A549 (cell line): ENCODE data around the gene CLEC20A. TPM values are rescaled to one million over a fixed set of nuclear protein-coding genes. Genes with fewer than 3 reads are reported as not detected.

Experiments used
- ATAC-seq, 2 experiments: fragments of 200-7000 bp in 1 of 2; fragments of >200 bp in 1 of 2; cut with Nextera tagmentation in 1 of 2; cut with Tn5 transposase in 1 of 2; 3 replicates each; pipeline versions ENCODE4 v1.8.0 to v1.9.1; 2018 to 2020; ENCODE audit warnings: mild to moderate bottlenecking in 1 of 2, moderate library complexity in 1 of 2
- CTCF ChIA-PET: fragments of 300-600 bp; sonication (Branson Sonifier 250); formaldehyde crosslinking; extraction: SDS; loops from one replicate; lab custom pipeline; 2021; ENCODE audit warnings: antibody characterized with exemption, inconsistent platforms; lab: Yijun Ruan, JAX
- POLR2A ChIA-PET: fragments of 350-600 bp; formaldehyde crosslinking; extraction: SDS; loops from one replicate; lab custom pipeline; 2021; ENCODE audit warnings: antibody characterized with exemption, inconsistent platforms; lab: Yijun Ruan, JAX
- DNase-seq, 2 experiments: peaks; one replicate each; pipeline versions ENCODE4 v3.0.0 to v3.0.0-alpha.2; 2011 to 2016; ENCODE audit warnings: low read depth in 1 of 2, low spot score in 1 of 2
- FAIRE-seq: peaks from 2 replicates; lab custom pipeline; 2011; peaks lifted over from hg19 to GRCh38; lab: Jason Lieb, UNC
- H3K27ac ChIP-seq, 2 experiments: fragments of >200 bp; sonication (Bioruptor Twin); formaldehyde crosslinking; 3 replicates each; pipeline ENCODE4 v1.5.1; 2016 to 2017
- H3K4me1 ChIP-seq: fragments of >200 bp; sonication (Bioruptor Twin); formaldehyde crosslinking; 3 replicates; pipeline ENCODE4 v1.6.1; 2016
- H3K4me2 ChIP-seq: fragments of >200 bp; sonication (Bioruptor Twin); formaldehyde crosslinking; 3 replicates; pipeline ENCODE4 v1.6.1; 2016
- H3K4me3 ChIP-seq: fragments of >200 bp; sonication (Bioruptor Twin); formaldehyde crosslinking; 3 replicates; pipeline ENCODE4 v1.5.1; 2016
- H3K9me3 ChIP-seq: fragments of >200 bp; sonication (Bioruptor Twin); formaldehyde crosslinking; 3 replicates; pipeline ENCODE4 v1.6.1; 2016
- ATOH8 ChIP-seq: fragments of 250-450 bp; sonication (Bioruptor Pico); IDR thresholded peaks from 2 replicates; pipeline ENCODE4 v1.5.0; 2020; ENCODE audit warnings: low read depth, mild to moderate bottlenecking, moderate library complexity
- BCL3 ChIP-seq: fragments of >200 bp; sonication (Bioruptor Twin); formaldehyde crosslinking; IDR thresholded peaks from 3 replicates; pipeline ENCODE4 v1.6.1; 2016
- BHLHE40 ChIP-seq: IDR thresholded peaks from 2 replicates; pipeline ENCODE4 v1.6.1; 2012; ENCODE audit warnings: low read depth, low read length, inconsistent platforms
- CBX2 ChIP-seq: fragments of 200-600 bp; sonication (generic); IDR thresholded peaks from 2 replicates; pipeline ENCODE4 v1.6.1; 2016; ENCODE audit warnings: low read depth, mild to moderate bottlenecking, borderline replicate concordance
- CBX8 ChIP-seq: fragments of 200-600 bp; sonication (generic); IDR thresholded peaks from 2 replicates; pipeline ENCODE4 v1.6.1; 2016
- CTCF ChIP-seq: fragments of >200 bp; sonication (Bioruptor Twin); formaldehyde crosslinking; IDR thresholded peaks from 3 replicates; pipeline ENCODE4 v1.5.1; 2016
- EHF ChIP-seq: fragments of 250-450 bp; sonication (Bioruptor Pico); IDR thresholded peaks from 2 replicates; pipeline ENCODE4 v1.5.0; 2020; ENCODE audit warnings: mild to moderate bottlenecking
- EHMT2 ChIP-seq: fragments of 200-600 bp; sonication (generic); IDR thresholded peaks from 2 replicates; pipeline ENCODE4 v1.6.1; 2016; ENCODE audit warnings: antibody characterized with exemption, low read depth, mild to moderate bottlenecking, moderate library complexity
- ELK1 ChIP-seq: fragments of 150-350 bp; IDR thresholded peaks from 2 replicates; pipeline ENCODE4 v1.6.1; 2014; ENCODE audit warnings: low read depth, mild to moderate bottlenecking, low read length
- EP300 ChIP-seq, 2 experiments: fragments of >200 bp; sonication (Bioruptor Twin); formaldehyde crosslinking; IDR thresholded peaks; 2 replicates in 1 of 2; 3 replicates in 1 of 2; pipeline ENCODE4 v1.6.1; 2016 to 2017
- FOSL2 ChIP-seq, 2 experiments: fragments of 450-650 bp in 1 of 2; fragments of >200 bp in 1 of 2; sonication (Bioruptor Twin) in 1 of 2; formaldehyde crosslinking; IDR thresholded peaks; 2 replicates each; pipeline versions ENCODE4 v1.5.0 to v1.6.1; 2016 to 2020; ENCODE audit warnings: mild to moderate bottlenecking in 1 of 2, moderate library complexity in 1 of 2
- GATA3 ChIP-seq: IDR thresholded peaks from 2 replicates; pipeline ENCODE4 v1.6.1; 2012; ENCODE audit warnings: borderline replicate concordance
- HES2 ChIP-seq: fragments of >200 bp; sonication (Bioruptor Twin); formaldehyde crosslinking; IDR thresholded peaks from 2 replicates; pipeline ENCODE4 v1.6.1; 2016
- HOXA7 ChIP-seq: fragments of 250-450 bp; sonication (Bioruptor Pico); IDR thresholded peaks from 2 replicates; pipeline ENCODE4 v1.5.0; 2020; ENCODE audit warnings: mild to moderate bottlenecking, moderate library complexity
- HOXB13 ChIP-seq: fragments of 250-450 bp; sonication (Bioruptor Pico); IDR thresholded peaks from 2 replicates; pipeline ENCODE4 v1.5.0; 2020; ENCODE audit warnings: low read depth, mild to moderate bottlenecking, moderate library complexity
- JUNB ChIP-seq: fragments of >200 bp; sonication (Bioruptor Twin); formaldehyde crosslinking; IDR thresholded peaks from 2 replicates; pipeline ENCODE4 v1.6.1; 2016
- MAFK ChIP-seq: fragments of 450-650 bp; IDR thresholded peaks from 2 replicates; pipeline ENCODE4 v1.6.1; 2014; ENCODE audit not compliant: partially characterized antibody
- MYC ChIP-seq: IDR thresholded peaks from 2 replicates; pipeline ENCODE4 v1.6.1; 2012; ENCODE audit warnings: mild to moderate bottlenecking, inconsistent platforms, low read length, improper control_type of control experiment, borderline replicate concordance
- NFE2L2 ChIP-seq: fragments of 150-350 bp; conservative IDR thresholded peaks from 2 replicates; pipeline ENCODE4 v1.6.1; 2014; ENCODE audit warnings: low read length
- NPAS2 ChIP-seq: fragments of 250-450 bp; sonication (Bioruptor Pico); IDR thresholded peaks from 2 replicates; pipeline ENCODE4 v1.8.0; 2022; ENCODE audit warnings: mild to moderate bottlenecking, moderate library complexity, borderline replicate concordance
- PHF8 ChIP-seq: fragments of 200-600 bp; sonication (generic); IDR thresholded peaks from 2 replicates; pipeline ENCODE4 v1.6.1; 2016; ENCODE audit warnings: low read depth, mild to moderate bottlenecking, antibody characterized with exemption, moderate library complexity, borderline replicate concordance
- RAD21 ChIP-seq, 2 experiments: fragments of >200 bp in 1 of 2; sonication (Bioruptor Twin) in 1 of 2; formaldehyde crosslinking in 1 of 2; IDR thresholded peaks in 1 of 2; conservative IDR thresholded peaks in 1 of 2; 2 replicates in 1 of 2; 3 replicates in 1 of 2; pipeline ENCODE4 v1.6.1; 2012 to 2018; ENCODE audit warnings: inconsistent platforms in 1 of 2
- RCOR1 ChIP-seq: fragments of 150-350 bp; IDR thresholded peaks from 2 replicates; pipeline ENCODE4 v1.6.1; 2014; ENCODE audit warnings: antibody characterized with exemption, low read length, low read depth
- RFX5 ChIP-seq: fragments of 450-650 bp; IDR thresholded peaks from 2 replicates; pipeline ENCODE4 v1.7.1; 2014; ENCODE audit warnings: antibody characterized with exemption, mild to moderate bottlenecking, moderate library complexity
- RNF2 ChIP-seq: fragments of 200-600 bp; sonication (generic); IDR thresholded peaks from 2 replicates; pipeline ENCODE4 v1.6.1; 2016; ENCODE audit warnings: low read depth, mild to moderate bottlenecking, antibody characterized with exemption, moderate library complexity, borderline replicate concordance
- SMC3 ChIP-seq: fragments of >200 bp; sonication (Bioruptor Twin); formaldehyde crosslinking; IDR thresholded peaks from 3 replicates; pipeline ENCODE4 v1.6.1; 2018; ENCODE audit warnings: inconsistent platforms
- ZC3H11A ChIP-seq: fragments of 450-650 bp; IDR thresholded peaks from 2 replicates; pipeline ENCODE4 v1.6.1; 2014; ENCODE audit warnings: antibody characterized with exemption, mild to moderate bottlenecking
- ZSCAN20 ChIP-seq: fragments of 250-450 bp; sonication (Bioruptor Pico); IDR thresholded peaks from 2 replicates; pipeline ENCODE4 v1.8.0; 2022; ENCODE audit warnings: mild to moderate bottlenecking, moderate library complexity
- WGBS: methylation state at CpG from one replicate; pipeline ENCODE4 v1.1.6; 2017; ENCODE audit errors: missing lambda C conversion rate; 5-methylcytosine and 5-hydroxymethylcytosine counted together
- polyA plus RNA-seq, 4 experiments: library from polyadenylated mRNA; depleted of rRNA in 3 of 4; stranded (reverse); fragments of >200 nt; fragmentation: RNase III in 1 of 4; extraction: RNeasy Plus Mini Kit Qiagen cat#74134 plus additional on column Dnase treatment in 1 of 4; gene quantifications; 2 replicates in 3 of 4; 3 replicates in 1 of 4; pipeline ENCODE4 v1.2.3, GENCODE V29; 2011 to 2017

The CLEC20A gene
- polyA plus RNA-seq, 2 of the 4 experiments (the other 2 are of a cell fraction), result not detected

GRCh38 chr1:178452013-178452412, 44.8 kb downstream of the CLEC20A start:
- no peak for TF ChIP-seq EHMT2
- no peak for TF ChIP-seq HOXA7
- no peak for TF ChIP-seq RAD21 (conservative IDR thresholded peaks at IDR 0.05 in 1 of 2, IDR thresholded peaks at IDR 0.05 in 1 of 2)
- no peak for TF ChIP-seq EHF (CRISPR knock-in tag)
- TF ChIP-seq EP300 (IDR thresholded peaks at IDR 0.05), result no peak
- TF ChIP-seq ZC3H11A, result no peak
- no peak for TF ChIP-seq MAFK
- TF ChIP-seq RNF2, result no peak
- no peak for TF ChIP-seq MYC
- TF ChIP-seq CBX8, result no peak
- POLR2A ChIA-PET, result no interaction called here
- FAIRE-seq (no peak), DNase-seq (no peak), ATAC-seq (no peak)
- Histone ChIP-seq H3K27ac (no peak overlapping the region), H3K4me3 (no peak overlapping the region), H3K4me1 (peaks cover 6% of the 10 kb centered on the region; the same call in 1 of the 3 replicates), H3K4me2 (no peak overlapping the region), H3K9me3 (no peaks in the 10 kb centered on the region)
- WGBS, result 94% methylated on average over 3 of the region's 3 CpGs
- CTCF ChIA-PET, result no interaction called here

GRCh38 chr1:178451529-178451928, 45.2 kb downstream of the CLEC20A start:
- no peak overlapping the region for H3K27ac ChIP-seq
- 75% methylated on average over 3 of the region's 3 CpGs for WGBS
- H3K4me1 ChIP-seq, result peaks cover 6% of the 10 kb centered on the region; the same call in 1 of the 3 replicates
- no peak for TF ChIP-seq JUNB
- TF ChIP-seq MAFK, result peak; percentile 39
- no peak for TF ChIP-seq RFX5
- TF ChIP-seq CBX2, result no peak
- TF ChIP-seq RCOR1, result no peak
- ChIA-PET CTCF (no interaction called here), POLR2A (no interaction called here)
- no peak overlapping the region for H3K4me2 ChIP-seq
- ATAC-seq (no peak), FAIRE-seq (no peak), DNase-seq (no peak)
- no peaks in the 10 kb centered on the region for H3K9me3 ChIP-seq
- no peak overlapping the region for H3K4me3 ChIP-seq

GRCh38 chr1:178450871-178451270, 45.9 kb downstream of the CLEC20A start:
- Histone ChIP-seq H3K27ac (no peak overlapping the region), H3K9me3 (no peaks in the 10 kb centered on the region), H3K4me1 (peaks cover 6% of the 10 kb centered on the region; the same call in 1 of the 3 replicates), H3K4me3 (no peak overlapping the region), H3K4me2 (no peak overlapping the region)
- DNase-seq, result no peak
- no peak for FAIRE-seq
- POLR2A ChIA-PET, result no interaction called here
- ATAC-seq, result no peak
- CTCF ChIA-PET, result no interaction called here
- WGBS, result 89% methylated on average over 6 of the region's 6 CpGs
- TF ChIP-seq RAD21 (conservative IDR thresholded peaks at IDR 0.05 in 1 of 2, IDR thresholded peaks at IDR 0.05 in 1 of 2) (no peak), ZC3H11A (no peak), GATA3 (no peak), CBX2 (no peak), NFE2L2 (no peak), BHLHE40 (no peak), CTCF (no peak), MAFK (no peak), CBX8 (no peak), SMC3 (no peak)

- WGBS, result 91% methylated on average over 3 of the region's 3 CpGs
- POLR2A ChIA-PET, result no interaction called here
- Histone ChIP-seq H3K27ac (no peak overlapping the region), H3K4me2 (no peak overlapping the region), H3K9me3 (no peaks in the 10 kb centered on the region), H3K4me3 (no peak overlapping the region), H3K4me1 (no peaks in the 10 kb centered on the region)
- ATAC-seq (no peak), FAIRE-seq (no peak), DNase-seq (no peak)
- CTCF ChIA-PET, result no interaction called here
- TF ChIP-seq PHF8 (no peak), ELK1 (no peak), FOSL2 (IDR thresholded peaks at IDR 0.05) (no peak), FOSL2 (CRISPR knock-in tag; IDR thresholded peaks at IDR 0.05) (no peak), HOXB13 (CRISPR knock-in tag) (no peak), ATOH8 (CRISPR knock-in tag) (no peak), JUNB (no peak), ZSCAN20 (CRISPR knock-in tag) (no peak), NPAS2 (CRISPR knock-in tag) (no peak), BCL3 (no peak), HES2 (no peak)
These were observed 53.8 kb downstream of the CLEC20A start for GRCh38 chr1:178442925-178443324.
